Transverse colon (tissue), 4 donors: ENCODE measurements around the gene KIF1A. TPM values are rescaled to one million over a fixed set of nuclear protein-coding genes. Genes with fewer than 3 reads are reported as not detected.

Source experiments
- DNase-seq: peaks from one replicate; pipeline ENCODE4 v3.0.0-alpha.2; 2019
- H3K27ac ChIP-seq, 4 donors: fragments of 200-600 bp; sonication (generic); 2 replicates each; pipeline ENCODE4 v1.5.1; 2016 to 2018; ENCODE audit warnings: inconsistent platforms in 4 of 4
- H3K27me3 ChIP-seq: fragments of 200-600 bp; sonication (generic); 2 replicates; pipeline ENCODE4 v1.5.1; 2017; ENCODE audit warnings: inconsistent platforms
- H3K36me3 ChIP-seq, 4 donors: fragments of 200-600 bp; sonication (generic); 2 replicates each; pipeline ENCODE4 v1.5.1; 2017 to 2019; ENCODE audit warnings: inconsistent platforms in 4 of 4
- H3K4me1 ChIP-seq, 4 donors: fragments of 200-600 bp; sonication (generic); 2 replicates each; pipeline ENCODE4 v1.5.1; 2017 to 2020; ENCODE audit warnings: inconsistent platforms in 4 of 4
- H3K4me3 ChIP-seq, 4 donors: fragments of 200-600 bp; sonication (generic); 1 replicate in 1 of 4; 2 replicates in 3 of 4; pipeline versions ENCODE4 v1.5.1 to v1.6.1; 2017 to 2019; ENCODE audit warnings: inconsistent platforms in 4 of 4
- H3K9me3 ChIP-seq, 2 donors: fragments of 200-600 bp; sonication (generic); 2 replicates each; pipeline ENCODE4 v1.5.1; 2017 to 2019; ENCODE audit warnings: inconsistent platforms in 2 of 2
- CTCF ChIP-seq, 5 experiments: fragments of 200-600 bp in 3 of 5; fragments of 450-650 bp in 2 of 5; sonication (generic) in 3 of 5; IDR thresholded peaks; 1 replicate in 2 of 5; 2 replicates in 3 of 5; pipeline ENCODE4 v1.5.1; 2016 to 2017; ENCODE audit warnings: antibody characterized with exemption in 5 of 5, inconsistent platforms in 3 of 5, mild to moderate bottlenecking in 2 of 5, moderate library complexity in 1 of 5
- EP300 ChIP-seq: sonication (generic); formaldehyde crosslinking; IDR thresholded peaks from one replicate; pipeline ENCODE4 v1.6.1; 2017; ENCODE audit warnings: antibody characterized with exemption, low read depth
- POLR2A ChIP-seq: fragments of 450-650 bp; IDR thresholded peaks from one replicate; pipeline ENCODE4 v1.6.1; 2016; ENCODE audit warnings: antibody characterized with exemption, mild to moderate bottlenecking, moderate library complexity
- POLR2AphosphoS5 ChIP-seq, 3 donors: sonication (generic); formaldehyde crosslinking; IDR thresholded peaks; one replicate each; pipeline ENCODE4 v1.6.1; 2016; ENCODE audit warnings: antibody characterized with exemption in 3 of 3
- WGBS, 2 donors: methylation state at CpG; one replicate each; pipeline ENCODE4 v1.1.5; 2018; ENCODE audit warnings: low coverage in 1 of 2; 5-methylcytosine and 5-hydroxymethylcytosine counted together
- in situ Hi-C, 4 donors: fragments of 200-750 bp; cut with MboI; loops; one replicate each; pipeline versions ENCODE4 v1.15.0 to v1.15.1; 2017; ENCODE audit warnings: low sequenced_read_pairs in 3 of 4, low pct_ligation_motif_present in 1 of 4, low pct_unique_long_range_greater_than_20kb in 1 of 4
- intact Hi-C: fragments of 100-400 bp; cut with DNase I; formaldehyde crosslinking; loops from one replicate; pipeline ENCODE4 v1.15.1; 2023; ENCODE audit warnings: low total_unique reads
- total RNA-seq, 4 donors: library from RNA; depleted of rRNA; stranded (reverse); fragments of >200 nt; gene quantifications; one replicate each; pipeline ENCODE4 v1.1.0, GENCODE V29; 2016

Gene KIF1A
- 1 to 10 TPM in 3 of 4 donors, under 1 TPM in 1; 0.40 to 3.4 (median 2.9) TPM for total RNA-seq

GRCh38 chr2:240819858-240820606, at the start of gene KIF1A:
KIF1A (minus strand) TSS chr2:240820219; CDS start chr2:240797752, 22,467 bp downstream.
- H3K27ac ChIP-seq, result no peak within 1 kb of the TSS
- WGBS, 2 donors, result 2% methylated on average over 54 of the region's 104 CpGs; no CpG with 5 or more reads in 1 of the 2 donors
- TF ChIP-seq CTCF (IDR thresholded peaks at IDR 0.05) (no peak), EP300 (no peak), POLR2A (no peak), POLR2AphosphoS5 (IDR thresholded peaks at IDR 0.05) (no peak)
- peaks cover 77% of the 10 kb centered on the region for H3K27me3 ChIP-seq
- DNase-seq, result no peak
- H3K4me1 ChIP-seq, result peaks cover 0 to 24% (median 22%) of the 10 kb centered on the region in 4 donors
- intact Hi-C loops (no loop called here), in situ Hi-C loops (no loop called here)
- peak within 1 kb of the TSS in 2 of 4 donors; percentile 23 to 32 for H3K4me3 ChIP-seq
- H3K36me3 ChIP-seq, result no peaks in the 10 kb centered on the region
- no peaks in the 10 kb centered on the region for H3K9me3 ChIP-seq

- intact Hi-C loops (no loop called here), in situ Hi-C loops (no loop called here)
- WGBS, 2 donors, result 91% methylated on average over 24 of the region's 25 CpGs; no CpG with 5 or more reads in 1 of the 2 donors
- Histone ChIP-seq H3K27ac (no peak overlapping the region), H3K4me1 (peaks cover 3 to 16% (median 6%) of the 10 kb centered on the region in 4 donors), H3K9me3 (no peaks in the 10 kb centered on the region), H3K4me3 (no peak overlapping the region), H3K36me3 (no peaks in the 10 kb centered on the region), H3K27me3 (no peaks in the 10 kb centered on the region)
- DNase-seq, result no peak
- TF ChIP-seq EP300 (no peak), POLR2AphosphoS5 (IDR thresholded peaks at IDR 0.05) (no peak), POLR2A (no peak), CTCF (IDR thresholded peaks at IDR 0.05) (no peak)
Measured at GRCh38 chr2:240869109-240869955, 49.3 kb upstream of the KIF1A start.

- peak within 1 kb of the TSS in 1 of 4 donors; percentile 28 for H3K27ac ChIP-seq
- H3K4me1 ChIP-seq, result peaks cover 0 to 9% (median 1%) of the 10 kb centered on the region in 4 donors
- in situ Hi-C loops, result no loop called here
- no peaks in the 10 kb centered on the region for H3K36me3 ChIP-seq
- H3K4me3 ChIP-seq, result no peak within 1 kb of the TSS
- intact Hi-C loops, result no loop called here
- peak; percentile 71 for DNase-seq
- WGBS, 2 donors, result 64% methylated on average over 21 of the region's 21 CpGs; no CpG with 5 or more reads in 1 of the 2 donors
- no peaks in the 10 kb centered on the region for H3K9me3 ChIP-seq
- TF ChIP-seq POLR2AphosphoS5 (IDR thresholded peaks at IDR 0.05), result peak in 2 of 3 donors; percentile 36
- no peak for TF ChIP-seq CTCF (IDR thresholded peaks at IDR 0.05)
- H3K27me3 ChIP-seq, result no peaks in the 10 kb centered on the region
Measured at GRCh38 chr2:240868286-240869108, 48.5 kb upstream of the KIF1A start, which contains the start of gene AGXT. AGXT (plus strand) TSS chr2:240868824; CDS start chr2:240868866, 42 bp downstream.
